HG02884 (cell line): Measurements from ENCODE around the gene SNX10.
"Not testable (repeated sequence)": the region's sequence is repeated elsewhere in the genome, so short reads cannot be mapped to it uniquely, and the experiment has no call there.

Experiments
- ATAC-seq: cut with Tn5 transposase; IDR thresholded peaks from one replicate; pipeline ENCODE4 v1.9.1; 2021; ENCODE audit warnings: mild to moderate bottlenecking, moderate library complexity; ENCODE audit not compliant: unreplicated experiment

Gene SNX10

GRCh38 chr7:26291699-26292538, at the start of gene SNX10:
TSS of gene SNX10 (plus strand) at chr7:26291862. CDS start at chr7:26346443, 54,581 bp downstream.
- ATAC-seq: peak; percentile 62

- no peak for ATAC-seq
These were observed 46.5 kb upstream of the SNX10 start for GRCh38 chr7:26245150-26245549.

- no peak for ATAC-seq
These were observed 41.4 kb upstream of the SNX10 start for GRCh38 chr7:26250239-26250638.

GRCh38 chr7:26261866-26262265, 29.8 kb upstream of the SNX10 start:
- not testable (repeated sequence) for ATAC-seq

- no peak for ATAC-seq
These were observed 26.6 kb upstream of the SNX10 start for GRCh38 chr7:26265065-26265464.

GRCh38 chr7:26265499-26266075, 26.1 kb upstream of the SNX10 start:
- ATAC-seq: no peak

- ATAC-seq: no peak
These were observed 24.0 kb upstream of the SNX10 start for GRCh38 chr7:26267601-26268166.

GRCh38 chr7:26275213-26275612, 16.4 kb upstream of the SNX10 start:
- no peak for ATAC-seq

GRCh38 chr7:26278770-26279169, 12.9 kb upstream of the SNX10 start:
- ATAC-seq: no peak

- ATAC-seq: no peak
These were observed 12.3 kb upstream of the SNX10 start for GRCh38 chr7:26279405-26279804.

- ATAC-seq: no peak
These were observed 11.6 kb upstream of the SNX10 start for GRCh38 chr7:26280097-26280496.

- no peak for ATAC-seq
These were observed 10.9 kb upstream of the SNX10 start for GRCh38 chr7:26280723-26281122.

- no peak for ATAC-seq
These were observed 7.2 kb upstream of the SNX10 start for GRCh38 chr7:26284477-26284876.

GRCh38 chr7:26284995-26285632, 6.5 kb upstream of the SNX10 start:
- no peak for ATAC-seq

GRCh38 chr7:26286157-26286556, 5.5 kb upstream of the SNX10 start:
- no peak for ATAC-seq

GRCh38 chr7:26288126-26288525, 3.5 kb upstream of the SNX10 start:
- ATAC-seq: not testable (repeated sequence)

GRCh38 chr7:26291251-26291650, 411 bp upstream of the SNX10 start:
- ATAC-seq: no peak

GRCh38 chr7:26292768-26293560, 1.3 kb downstream of the SNX10 start:
- no peak for ATAC-seq

- peak; percentile 75 for ATAC-seq
These were observed 2.1 kb downstream of the SNX10 start for GRCh38 chr7:26293569-26294308.

- no peak for ATAC-seq
These were observed 3.4 kb downstream of the SNX10 start for GRCh38 chr7:26295015-26295414.
